ENCODE data around the gene GHDC. TPM values are rescaled to one million over a fixed set of nuclear protein-coding genes. Genes with fewer than 3 reads are reported as not detected.
"Not testable (repeated sequence)": the region's sequence is repeated elsewhere in the genome, so short reads cannot be mapped to it uniquely, and the experiment has no call there.

Gene GHDC
- total RNA-seq, 1 donor from 2014 or later = 5.5 TPM

DNA sequence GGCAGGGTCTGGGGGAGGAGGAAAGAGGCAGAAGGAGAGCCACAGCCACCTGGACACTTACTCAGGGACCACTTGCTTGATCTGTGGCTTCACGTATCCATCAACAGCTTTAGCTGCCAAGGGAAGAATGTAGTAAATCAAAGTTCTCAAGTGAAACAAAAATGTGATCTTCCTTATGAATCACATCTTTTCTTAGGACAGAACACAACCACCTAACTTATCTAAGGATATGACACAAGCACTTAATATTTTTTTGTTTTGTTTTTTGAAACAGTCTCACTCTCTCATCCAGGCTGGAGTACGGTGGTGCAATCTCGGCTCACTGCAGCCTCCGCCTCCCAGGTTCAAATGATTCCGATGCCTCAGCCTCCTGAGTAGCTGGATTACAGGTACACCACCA, 8.4 kb upstream of the GHDC start:
- DNase-seq = no peak

DNA sequence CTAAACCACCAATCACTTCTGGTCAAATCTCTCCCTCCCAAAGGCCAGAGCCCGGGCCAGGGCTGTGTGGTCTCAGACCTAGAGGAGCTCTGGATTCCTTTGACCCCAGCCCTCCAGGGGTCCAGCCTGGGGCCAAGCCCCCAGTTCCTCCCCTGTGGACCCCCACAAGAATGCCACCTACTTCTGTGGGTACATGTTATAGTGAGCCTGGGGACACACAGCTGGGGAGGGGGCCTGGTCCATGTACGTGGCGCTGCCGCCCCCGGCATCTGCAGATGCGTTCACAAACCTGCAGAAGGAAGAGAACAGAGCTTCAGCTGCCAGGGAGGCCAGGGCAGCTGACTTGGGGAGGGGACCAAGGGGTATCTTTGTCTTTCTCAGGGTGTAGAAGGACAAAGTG, 7.9 kb upstream of the GHDC start:
- no peak for DNase-seq

DNA sequence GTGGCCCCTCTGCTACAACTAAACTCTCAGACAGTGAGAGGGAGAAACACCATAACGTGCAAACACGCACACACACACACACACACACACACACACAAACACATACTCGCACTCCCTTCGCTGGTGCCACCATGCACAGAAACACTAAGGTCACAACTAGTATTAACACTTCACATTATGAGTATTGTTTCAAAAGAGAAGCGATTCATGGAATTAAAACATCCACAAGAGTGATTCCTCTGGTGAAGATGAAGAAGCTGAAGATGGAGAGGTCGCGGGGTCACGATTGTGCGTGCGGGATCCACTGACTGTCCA, 7.1 kb upstream of the GHDC start:
- DNase-seq = no peak

DNA sequence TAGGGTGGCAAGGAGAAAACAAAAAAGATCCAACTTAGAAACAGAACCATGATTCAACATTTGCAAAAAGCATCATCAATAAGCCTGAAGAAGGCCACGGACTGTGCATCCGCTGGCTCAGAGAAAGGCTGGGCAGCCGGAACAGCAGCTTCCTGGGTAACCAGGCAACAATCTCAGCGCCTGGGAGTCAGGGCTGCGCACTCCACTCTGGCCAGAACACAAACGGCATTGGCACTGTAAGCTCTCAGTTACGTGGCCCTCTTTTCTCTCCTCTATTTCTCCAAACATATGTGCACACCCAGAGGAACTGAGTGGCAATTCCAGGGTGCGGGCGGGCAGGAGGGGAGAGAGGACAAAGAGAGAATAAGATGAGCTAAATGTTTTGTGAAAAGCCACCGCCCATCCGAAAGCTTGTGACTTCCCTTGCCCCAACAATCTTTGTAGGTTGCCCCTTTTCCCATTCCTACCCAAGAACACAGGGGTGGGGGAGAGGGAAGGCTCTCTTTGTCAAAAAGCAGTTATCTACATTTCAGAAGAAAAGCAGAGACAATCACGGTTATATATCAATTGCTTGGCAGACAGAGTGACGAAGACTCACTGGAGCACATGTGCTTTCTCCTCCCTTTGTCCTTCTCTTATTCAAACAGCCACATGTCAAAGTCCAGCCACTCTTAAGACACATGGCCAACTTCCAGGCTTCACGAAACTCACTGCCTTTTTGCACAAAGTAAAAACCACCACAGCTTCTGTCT, 6.6 kb upstream of the GHDC start:
- DNase-seq = peak; percentile 39

DNA sequence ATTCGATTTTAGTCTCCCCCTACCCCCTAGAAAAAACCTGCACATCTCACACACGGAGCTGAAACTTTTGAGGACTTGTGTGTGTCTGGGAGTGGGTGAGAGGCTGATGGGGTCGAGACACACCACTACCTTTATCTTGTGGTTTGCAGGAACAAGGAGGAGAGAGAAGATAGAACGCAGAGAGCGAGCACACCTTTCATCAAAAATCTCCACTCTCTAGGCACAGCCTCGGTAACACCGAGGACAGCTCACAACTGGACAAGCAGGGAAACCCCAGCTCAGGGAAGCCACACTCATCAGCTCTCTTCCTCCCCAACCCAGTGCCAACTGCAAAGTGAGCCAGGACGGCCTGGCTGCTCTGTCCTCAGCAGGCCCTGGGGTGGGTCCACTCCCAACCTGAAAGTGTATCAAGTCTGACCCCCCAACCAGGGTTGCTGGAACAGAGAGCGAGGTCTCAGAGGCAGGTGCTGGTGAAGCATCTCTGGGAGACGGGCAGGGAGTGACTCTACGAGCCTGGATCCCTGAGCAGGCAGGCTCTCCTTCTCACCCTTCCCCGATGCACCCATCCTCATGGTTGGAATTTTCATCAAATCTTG, 5.2 kb upstream of the GHDC start:
- DNase-seq = no peak

- no peak for DNase-seq
These were observed 4.6 kb upstream of the GHDC start for GRCh38 chr17:42198897-42199296.

DNA sequence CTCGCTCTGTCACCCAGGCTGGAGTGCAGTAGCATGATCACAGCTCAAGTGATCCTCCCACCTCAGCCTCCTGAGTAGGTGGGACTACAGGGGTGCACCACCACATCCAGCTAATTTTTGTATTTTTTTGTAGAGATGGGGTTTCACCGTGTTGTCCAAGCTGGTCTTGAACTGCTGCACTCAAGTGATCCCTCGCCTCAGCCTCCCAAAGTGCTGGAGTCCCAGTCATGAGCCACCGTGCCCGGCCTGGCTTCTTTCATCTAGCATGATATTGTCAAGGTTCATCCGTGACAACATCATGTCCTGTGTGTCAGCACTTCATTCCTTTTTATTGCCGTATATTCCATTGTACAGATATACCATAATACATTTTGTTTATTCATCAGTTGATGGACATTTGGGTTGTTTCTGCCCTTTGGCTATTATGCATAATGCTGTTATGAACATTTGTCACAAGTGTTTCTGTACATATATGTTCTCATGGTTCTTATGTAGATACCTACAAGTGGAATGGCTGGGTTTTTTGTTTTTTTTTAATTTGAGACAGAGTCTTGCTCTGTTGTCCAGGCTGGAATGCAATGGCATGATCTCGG, 3.4 kb upstream of the GHDC start:
- no peak for DNase-seq

- DNase-seq = no peak
These were observed 902 bp downstream of the GHDC start for GRCh38 chr17:42193216-42193968.

- DNase-seq = no peak
These were observed 1.8 kb downstream of the GHDC start for GRCh38 chr17:42192189-42193126.

DNA sequence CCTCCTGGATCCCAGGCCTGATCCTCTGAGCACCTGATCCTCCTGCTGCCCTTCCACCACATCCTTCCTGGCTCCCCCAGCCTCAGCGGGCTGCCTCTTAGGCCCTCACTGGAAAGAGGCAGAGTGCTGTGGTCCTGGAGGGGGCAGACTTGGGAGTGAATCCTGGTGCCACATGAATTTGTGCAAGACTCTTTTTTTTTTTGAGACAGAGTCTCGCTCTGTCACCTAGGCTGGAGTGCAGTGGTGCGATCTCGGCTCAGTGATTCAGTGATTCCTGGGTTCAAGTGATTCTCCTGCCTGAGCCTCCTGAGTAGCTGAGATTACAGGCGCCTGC, 3.1 kb downstream of the GHDC start:
- DNase-seq = no peak

DNA sequence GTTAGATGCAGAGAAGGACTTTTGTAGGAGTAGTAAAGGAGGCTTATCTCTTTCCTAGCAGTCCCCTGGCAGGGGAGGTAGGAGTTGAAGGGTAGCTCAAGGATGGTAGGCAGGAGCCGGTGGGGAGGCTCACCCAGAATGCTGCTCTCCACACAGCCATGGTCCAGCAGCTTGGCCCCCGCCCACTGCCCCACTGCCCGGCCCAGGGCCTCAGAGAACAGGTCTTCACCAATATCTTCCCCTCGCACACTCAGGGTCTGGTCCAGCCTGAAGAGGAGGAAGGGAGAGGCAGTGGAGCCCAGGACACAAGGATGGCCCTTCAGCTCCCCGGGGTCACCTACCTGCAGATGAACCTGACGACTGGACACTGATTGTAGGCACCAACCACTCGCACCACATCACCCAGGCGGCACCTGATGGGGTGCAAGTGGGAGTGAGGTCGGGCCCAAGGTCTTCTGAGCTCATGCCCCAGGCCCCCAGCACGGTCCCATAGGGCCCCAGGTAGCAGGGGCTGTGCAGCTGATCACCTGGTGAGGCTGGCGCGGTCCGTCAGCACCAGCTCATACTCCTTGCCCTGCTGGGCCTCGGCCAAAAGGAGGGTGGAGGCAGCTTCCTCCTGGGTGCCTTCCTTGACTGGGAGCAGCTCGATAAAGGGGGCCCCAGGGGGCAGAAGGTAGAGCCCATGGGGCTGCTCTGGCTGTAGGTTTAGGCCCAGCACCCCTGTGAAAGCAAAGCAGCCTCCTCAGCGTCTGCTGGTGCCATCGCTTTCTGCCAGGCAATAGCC, 3.6 kb downstream of the GHDC start:
- no peak for DNase-seq

DNA sequence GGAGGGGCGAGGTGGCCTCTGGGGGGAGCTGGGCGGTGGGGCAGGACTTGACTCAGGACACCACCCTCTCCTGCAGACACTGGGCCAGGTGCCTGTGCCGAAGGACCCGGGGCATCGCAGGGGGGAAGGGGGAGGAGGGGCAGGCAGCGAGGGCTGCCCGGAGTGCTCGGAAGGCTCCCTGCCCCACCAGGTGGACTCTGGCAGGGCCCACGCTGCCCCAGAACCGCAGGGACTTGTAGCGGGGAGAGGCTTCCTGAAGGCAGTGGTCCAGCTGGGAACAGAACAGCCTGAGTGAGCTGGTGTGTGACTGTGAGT, 4.7 kb downstream of the GHDC start:
- no peak for DNase-seq

DNA sequence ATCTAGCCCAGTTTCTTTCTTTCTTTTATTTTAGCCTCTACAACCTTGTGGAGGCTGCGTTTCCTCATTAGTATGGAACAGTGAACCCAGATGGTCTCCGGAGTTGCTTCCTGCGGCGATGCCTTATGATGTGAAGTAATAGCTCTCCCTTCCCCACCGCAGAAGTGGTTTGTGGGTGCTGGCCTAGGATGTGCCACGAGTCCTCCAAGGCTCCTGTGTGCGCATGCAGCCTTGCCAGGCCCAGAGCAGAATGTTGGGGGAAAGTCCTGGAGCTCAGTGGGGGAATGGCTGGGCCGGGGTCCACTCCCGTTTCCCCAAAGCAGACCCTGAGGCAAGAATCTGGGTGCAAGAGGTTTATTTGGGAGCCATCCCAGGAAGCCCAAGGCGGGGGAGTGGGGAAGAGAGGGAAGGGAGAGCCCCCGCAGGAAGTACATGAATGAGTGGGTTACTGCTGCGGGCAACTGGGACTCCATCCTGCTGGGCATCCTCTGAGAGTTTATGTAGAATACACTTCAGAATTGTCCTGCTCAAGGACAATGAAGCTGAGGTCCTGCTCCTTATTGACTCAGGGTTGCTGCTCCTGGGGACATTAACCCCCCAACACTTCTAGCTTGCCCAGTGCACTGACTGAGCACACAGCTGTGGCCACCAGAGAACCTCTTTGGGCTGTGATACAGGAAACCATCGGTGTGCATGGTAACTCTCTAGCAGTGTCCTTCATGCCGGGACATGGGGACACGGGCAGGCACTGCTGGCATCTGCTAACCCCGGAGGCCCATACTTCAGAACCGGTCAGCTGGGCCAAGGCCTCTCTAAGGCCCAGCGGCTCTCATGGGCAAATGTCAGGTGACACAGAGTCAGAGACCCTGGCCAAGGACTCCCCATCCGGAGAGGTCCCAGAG, 5.3 kb downstream of the GHDC start:
- no peak for DNase-seq

DNA sequence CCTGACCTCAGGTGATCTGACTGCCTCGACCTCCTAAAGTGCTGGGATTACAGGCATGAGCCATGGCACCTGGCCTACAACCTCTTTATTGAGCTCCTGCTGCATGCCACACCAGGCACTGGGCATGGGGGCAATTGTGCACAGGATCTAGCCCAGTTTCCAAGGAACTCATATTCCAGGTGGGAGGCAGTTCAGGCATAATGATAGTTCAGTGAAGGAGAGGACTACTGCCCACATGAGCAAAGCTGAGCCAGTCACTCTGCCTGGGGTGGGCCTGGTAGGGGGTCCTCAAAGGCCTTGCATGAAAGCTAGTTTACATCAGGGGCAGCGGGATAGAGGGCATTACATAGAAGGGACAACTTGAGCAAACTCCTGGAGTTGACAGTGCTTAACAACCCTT, 6.5 kb downstream of the GHDC start:
- no peak for DNase-seq

GRCh38 chr17:42186191-42186590, 8.1 kb downstream of the GHDC start:
- not testable (repeated sequence) for DNase-seq

- no peak for DNase-seq
These were observed 8.7 kb downstream of the GHDC start for GRCh38 chr17:42185621-42185930.

- no peak for DNase-seq
These were observed 9.3 kb downstream of the GHDC start, which contains the start of gene HCRT for GRCh38 chr17:42184713-42185620. TSS of gene HCRT (minus strand) at chr17:42185452. CDS start at chr17:42185365, 87 bp downstream.

DNA sequence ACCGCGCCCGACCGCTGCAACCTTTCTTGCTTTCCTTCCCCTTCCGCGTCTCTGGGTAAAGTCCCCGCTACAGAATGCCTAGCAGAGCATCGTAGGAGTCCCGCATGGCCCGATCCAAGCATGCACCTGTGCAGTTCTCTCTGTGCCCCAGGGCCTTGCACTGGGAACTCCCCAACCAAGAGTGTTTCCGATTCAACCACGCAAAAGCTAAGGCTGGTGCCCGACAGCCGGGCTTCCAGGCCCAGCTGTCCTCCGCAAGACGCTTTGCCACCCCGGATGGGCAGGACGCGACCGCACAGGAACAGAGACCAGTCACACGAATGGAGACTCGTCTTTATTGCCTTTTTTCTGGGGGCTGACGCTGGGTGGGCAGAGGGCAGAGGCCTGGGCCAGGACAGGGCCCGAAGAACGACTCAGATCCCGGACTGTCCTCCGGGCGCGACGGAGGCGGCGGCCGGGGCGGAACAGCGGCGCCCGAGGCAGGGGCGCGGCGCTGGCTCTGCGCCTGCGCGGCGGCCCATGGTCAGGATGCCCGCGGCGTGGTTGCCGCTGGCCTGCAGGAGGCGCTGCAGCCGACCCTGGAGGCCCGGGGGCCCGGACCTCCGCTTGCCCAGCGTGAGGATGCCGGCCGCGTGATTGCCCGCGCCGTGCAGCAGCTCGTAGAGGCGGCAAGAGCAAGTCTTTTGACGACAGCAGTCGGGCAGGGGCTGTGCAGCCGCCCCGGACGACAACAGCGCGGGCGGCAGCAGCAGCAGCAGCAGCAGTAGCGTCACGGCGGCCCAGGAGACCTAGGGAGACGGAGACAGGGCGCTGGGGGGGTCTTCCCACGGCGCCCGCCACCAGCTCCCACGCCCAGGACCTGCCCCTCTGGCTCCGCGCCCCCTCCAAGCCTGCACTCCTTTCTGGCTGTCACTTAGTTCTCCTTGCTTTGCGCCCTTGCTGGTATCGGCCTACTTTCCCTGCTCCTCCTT, 10.3 kb downstream of the GHDC start:
- peak; percentile 68 for DNase-seq
